ENCODE measurements around the gene SLX4.

The SLX4 gene

GRCh38 chr16:3546986-3547682, 64.3 kb downstream of the SLX4 start:
- DNase-seq: no peak

- no peak for DNase-seq
These were observed 68.6 kb downstream of the SLX4 start for GRCh38 chr16:3542601-3543373.

GRCh38 chr16:3541527-3542155, 69.8 kb downstream of the SLX4 start:
- no peak for DNase-seq

- no peak for DNase-seq
These were observed 73.2 kb downstream of the SLX4 start for GRCh38 chr16:3538222-3538621.

DNA sequence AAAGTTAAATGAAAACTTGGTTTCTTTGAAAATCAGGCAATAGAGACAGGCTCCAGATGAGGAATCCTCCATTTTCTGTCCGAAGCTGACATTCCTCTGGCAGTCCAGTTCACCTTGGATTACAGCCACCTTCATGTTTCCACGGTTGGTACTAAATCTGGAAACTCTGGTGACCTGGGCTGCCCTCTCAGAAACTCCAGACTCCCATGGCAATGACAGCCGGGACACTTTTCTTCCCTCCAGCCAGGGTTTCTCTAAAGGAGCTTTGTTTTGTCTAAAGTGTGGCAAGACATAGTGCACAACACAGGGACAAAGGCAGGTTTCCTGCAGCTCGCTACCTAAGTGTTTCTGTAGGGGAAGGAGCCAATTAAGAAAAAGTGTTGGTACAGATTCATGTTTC, 74.6 kb downstream of the SLX4 start:
- no peak for DNase-seq

GRCh38 chr16:3536271-3536731, 75.1 kb downstream of the SLX4 start:
- DNase-seq: no peak

GRCh38 chr16:3534126-3534525, 77.3 kb downstream of the SLX4 start:
- DNase-seq: no peak

DNA sequence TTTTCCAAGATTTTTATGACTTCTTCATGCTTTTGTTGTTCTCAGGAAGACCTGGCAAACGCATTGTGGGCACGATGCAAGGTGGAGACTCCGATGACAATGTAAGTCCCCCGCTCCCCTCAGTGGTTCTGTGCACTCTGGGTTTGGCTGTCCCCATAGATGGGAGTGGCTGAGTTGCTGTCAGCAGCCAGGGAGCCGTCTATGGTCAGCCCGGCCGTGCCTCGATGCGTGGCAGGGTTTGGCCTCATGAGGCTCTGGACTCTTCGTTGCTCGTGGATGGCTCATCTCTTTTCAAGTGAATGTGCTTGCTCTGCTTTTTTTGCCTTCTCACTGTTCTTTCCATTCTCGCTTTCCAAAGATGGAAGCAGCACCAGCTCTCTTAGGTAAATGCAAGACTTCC, 78.7 kb downstream of the SLX4 start:
- DNase-seq: no peak
